K562 (cell line): Measurements from ENCODE around the gene AKAP13. TPM values are rescaled to one million over a fixed set of nuclear protein-coding genes. Genes with fewer than 3 reads are reported as not detected.

ENCODE experiments used
- ATAC-seq: fragments of 200-7000 bp; cut with Tn5 transposase; 3 replicates; pipeline ENCODE4 v1.9.1; 2020; ENCODE audit warnings: moderate library complexity
- BruUV-seq: library from RNA; stranded (reverse); fragments of 400-500 nt; replicated peaks from 2 replicates; lab custom pipeline; 2021; lab: Mats Ljungman, UMichigan
- CTCF ChIA-PET: fragments of 300-600 bp; formaldehyde crosslinking; extraction: SDS; loops from one replicate; lab custom pipeline; 2021; ENCODE audit warnings: low intra/inter-chr PET ratio; lab: Yijun Ruan, JAX
- POLR2A ChIA-PET: fragments of 300-600, 350-650 bp; sonication (Branson Sonifier 250); formaldehyde crosslinking; extraction: SDS; loops from one replicate; lab custom pipeline; 2021; ENCODE audit warnings: antibody characterized with exemption, inconsistent platforms; lab: Yijun Ruan, JAX
- DNase-seq, 4 experiments: peaks; one replicate each; pipeline versions ENCODE4 v3.0.0 to v3.0.0-alpha.2; 2011 to 2018; ENCODE audit warnings: low spot score in 3 of 4, mixed read lengths in 3 of 4; ENCODE audit errors: extremely low read depth in 1 of 4
- FAIRE-seq: peaks from 2 replicates; lab custom pipeline; 2011; peaks lifted over from hg19 to GRCh38; lab: Jason Lieb, UNC
- H2AFZ ChIP-seq: 2 replicates; pipeline ENCODE4 v1.6.0; 2011; ENCODE audit warnings: low read depth, low read length, control low read depth, inconsistent platforms
- H3K27ac ChIP-seq: fragments of 200-600 bp; 3 replicates; pipeline ENCODE4 v1.8.0; 2011; ENCODE audit warnings: low read depth, mild to moderate bottlenecking, control low read depth, inconsistent platforms, low read length, moderate library complexity, mixed read lengths; ENCODE audit errors: extremely low read depth
- H3K27me3 ChIP-seq, 2 experiments: fragments of 300-600 bp in 1 of 2; 2 replicates in 1 of 2; 3 replicates in 1 of 2; pipeline versions ENCODE4 v1.6.0 to v1.8.0; 2011; ENCODE audit warnings: inconsistent platforms in 2 of 2, low read length in 2 of 2, mild to moderate bottlenecking in 1 of 2, mixed read lengths in 1 of 2, moderate library complexity in 1 of 2; ENCODE audit not compliant: control insufficient read depth in 2 of 2, insufficient read depth in 2 of 2
- H3K36me3 ChIP-seq: fragments of 300-600 bp; 3 replicates; pipeline ENCODE4 v1.8.0; 2011; ENCODE audit warnings: mild to moderate bottlenecking, low read length, inconsistent platforms; ENCODE audit not compliant: control insufficient read depth, insufficient read depth
- H3K4me1 ChIP-seq, 2 experiments: fragments of 200-600 bp in 1 of 2; replicated peaks in 1 of 2; 2 replicates in 1 of 2; 3 replicates in 1 of 2; pipeline versions ENCODE4 v1.5.1 to v1.8.0; 2011; ENCODE audit warnings: inconsistent platforms in 2 of 2, low read length in 2 of 2, mild to moderate bottlenecking in 1 of 2, mixed read lengths in 1 of 2, moderate library complexity in 1 of 2; ENCODE audit not compliant: control insufficient read depth in 2 of 2, insufficient read depth in 2 of 2
- H3K4me2 ChIP-seq: 2 replicates; pipeline ENCODE4 v1.6.1; 2011; ENCODE audit warnings: low read length, control low read depth, inconsistent platforms, mixed read lengths; ENCODE audit not compliant: insufficient read depth
- H3K4me3 ChIP-seq: fragments of 200-600 bp; sonication (generic), shearing (Covaris generic); 2 replicates; pipeline ENCODE4 v1.5.1; 2016; ENCODE audit warnings: control low read depth, inconsistent platforms
- H3K79me2 ChIP-seq: fragments of 200-600 bp; 3 replicates; pipeline ENCODE4 v1.8.0; 2011; ENCODE audit warnings: low read length, inconsistent platforms; ENCODE audit not compliant: control insufficient read depth, insufficient read depth
- H3K9ac ChIP-seq, 2 experiments: 2 replicates each; pipeline versions ENCODE4 v1.6.0 to v1.6.1; 2011; ENCODE audit warnings: low read depth in 2 of 2, low read length in 2 of 2, control low read depth in 1 of 2, inconsistent platforms in 1 of 2, mild to moderate bottlenecking in 1 of 2, mixed read lengths in 1 of 2; ENCODE audit not compliant: insufficient read depth in 1 of 2
- H3K9me1 ChIP-seq: one replicate; pipeline ENCODE4 v1.6.0; 2011; ENCODE audit warnings: inconsistent platforms, mild to moderate bottlenecking, low read length, moderate library complexity; ENCODE audit not compliant: control insufficient read depth, insufficient read depth
- H3K9me3 ChIP-seq: replicated peaks from 2 replicates; pipeline ENCODE4 v1.5.1; 2011; ENCODE audit warnings: low read depth, low read length, inconsistent platforms; ENCODE audit not compliant: control insufficient read depth, insufficient read depth
- H4K20me1 ChIP-seq: replicated peaks from 2 replicates; pipeline ENCODE4 v1.6.1; 2011; ENCODE audit warnings: low read length, inconsistent platforms, mixed read lengths; ENCODE audit not compliant: control insufficient read depth, insufficient read depth
- BMI1 ChIP-seq: fragments of 150-350 bp; IDR thresholded peaks from 2 replicates; pipeline ENCODE4 v1.6.1; 2014; ENCODE audit warnings: low read length
- CHD1 ChIP-seq: fragments of 200-600 bp; sonication (generic); IDR thresholded peaks from one replicate; pipeline ENCODE4 v1.6.1; 2012; ENCODE audit warnings: mild to moderate bottlenecking, moderate library complexity, low read length, inconsistent platforms
- FOXO4 ChIP-seq: fragments of 450-650 bp; formaldehyde crosslinking; IDR thresholded peaks from 2 replicates; pipeline ENCODE4 v1.4.0; 2020; ENCODE audit warnings: mild to moderate bottlenecking, moderate library complexity
- FUS ChIP-seq: fragments of 200-400 bp; formaldehyde crosslinking; optimal IDR thresholded peaks from 2 replicates; pipeline ENCODE3; 2017; ENCODE audit warnings: low read depth, low read length
- GTF2F1 ChIP-seq: IDR thresholded peaks from 2 replicates; pipeline ENCODE4 v1.6.1; 2011; ENCODE audit warnings: low read depth, low read length, improper control_type of control experiment
- KDM1A ChIP-seq, 2 experiments: fragments of 450-650 bp; IDR thresholded peaks; 2 replicates each; pipeline ENCODE4 v1.6.1; 2016; ENCODE audit warnings: mild to moderate bottlenecking in 2 of 2
- LARP7 ChIP-seq: fragments of 450-650 bp; IDR thresholded peaks from 2 replicates; pipeline ENCODE4 v1.6.1; 2016
- MYC ChIP-seq, 2 experiments: fragments of 250-450 bp in 1 of 2; sonication (Bioruptor Pico) in 1 of 2; IDR thresholded peaks; 2 replicates each; pipeline versions ENCODE4 v1.5.1 to v1.6.1; 2012 to 2021; ENCODE audit warnings: low read depth in 2 of 2, borderline replicate concordance in 1 of 2, improper control_type of control experiment in 1 of 2, low read length in 1 of 2, mild to moderate bottlenecking in 1 of 2, moderate library complexity in 1 of 2
- NFXL1 ChIP-seq: fragments of 450-650 bp; formaldehyde crosslinking; IDR thresholded peaks from 2 replicates; pipeline ENCODE4 v1.4.0; 2021; ENCODE audit warnings: mild to moderate bottlenecking
- TBP ChIP-seq: optimal IDR thresholded peaks from 2 replicates; pipeline ENCODE3; 2011; ENCODE audit warnings: low read depth, low read length, improper control_type of control experiment
- U2AF2 ChIP-seq: fragments of 200-400 bp; formaldehyde crosslinking; optimal IDR thresholded peaks from 2 replicates; pipeline ENCODE3; 2017; ENCODE audit warnings: low read depth, mild to moderate bottlenecking, low read length
- ZNF41 ChIP-seq: fragments of 250-450 bp; sonication (Bioruptor Pico); conservative IDR thresholded peaks from 2 replicates; pipeline ENCODE4 v1.4.0; 2020; ENCODE audit warnings: mild to moderate bottlenecking
- ZNF76 ChIP-seq: fragments of 250-450 bp; sonication (Bioruptor Pico); IDR thresholded peaks from 2 replicates; pipeline ENCODE4 v1.4.0; 2020; ENCODE audit warnings: mild to moderate bottlenecking, moderate library complexity, borderline replicate concordance
- WGBS: fragments of 100-300 bp; shearing (Covaris generic); methylation state at CpG from one replicate; pipeline ENCODE4 v1.1.6; 2016; ENCODE audit warnings: low coverage, mixed read lengths; ENCODE audit not compliant: insufficient coverage; ENCODE audit errors: missing lambda C conversion rate; 5-methylcytosine and 5-hydroxymethylcytosine counted together
- in situ Hi-C: fragments of 300-500 bp; cut with MboI; formaldehyde crosslinking; loops from 4 replicates; pipeline ENCODE4 v1.15.0; 2018; ENCODE audit warnings: inconsistent platforms, mixed read lengths
- intact Hi-C: fragments of 100-400 bp; cut with micrococcal nuclease; formaldehyde crosslinking; loops from 2 replicates; pipeline ENCODE4 v1.14.2; 2022
- polyA plus RNA-seq, 8 experiments: library from polyadenylated mRNA; depleted of rRNA in 4 of 8; stranded (reverse) in 5 of 8; unstranded in 3 of 8; fragments of >200 nt; fragmentation: Nextera tagmentation in 2 of 8; fragmentation: Illumina TruSeq in 1 of 8; extraction: Ambion mirVana in 2 of 8; extraction: Trizol in 1 of 8; gene quantifications; 2 replicates each; pipeline versions ENCODE4 v1.2.1 to v1.2.3, GENCODE V29; 2011 to 2014; ENCODE audit warnings: inconsistent platforms in 1 of 8, missing spikeins in 1 of 8
- total RNA-seq, 7 experiments: library from RNA; depleted of rRNA in 6 of 7; stranded (reverse); fragments of >200 nt in 6 of 7; fragmentation: Illumina TruSeq in 2 of 7; extraction: Trizol in 2 of 7; gene quantifications; 2 replicates each; pipeline versions ENCODE4 v1.2.1 to v1.2.3, GENCODE V29; 2011 to 2021; ENCODE audit warnings: low replicate concordance in 1 of 7

AKAP13 gene
- total and polyA plus RNA-seq, 9 of the 15 experiments (the other 6 are each of a cell fraction or from before 2014, with no cell fraction given), result 0.03 to 1.7 (median 0.42) TPM

GRCh38 chr15:85415783-85416182 is 35.4 kb downstream of the AKAP13 start:
- no peak for FAIRE-seq
- no peak for ATAC-seq
- Histone ChIP-seq H3K36me3 (no peaks in the 10 kb centered on the region), H3K27ac (no peak overlapping the region), H3K9me1 (no peaks in the 10 kb centered on the region), H3K9me3 (no peaks in the 10 kb centered on the region), H3K79me2 (no peaks in the 10 kb centered on the region)
- no TSS peak for BruUV-seq
- no peak for DNase-seq
- CTCF ChIA-PET, result no interaction called here
- TF ChIP-seq ZNF76 (CRISPR knock-in tag), result no peak
- no peak for TF ChIP-seq FUS
- TF ChIP-seq GTF2F1, result no peak
- TF ChIP-seq BMI1, result no peak
- TF ChIP-seq, all 486 proteins: peak for 0
- intact Hi-C loops, result loop anchor here (10.0 kb wide), 1 partner anchor 121 kb away; no protein-coding TSS in a partner anchor
- no peaks in the 10 kb centered on the region for H3K4me1 ChIP-seq
- in situ Hi-C loops, result no loop called here
- H3K4me2 ChIP-seq, result no peak overlapping the region
- H3K4me3 ChIP-seq, result no peak overlapping the region
- WGBS, result 0% methylated on average over 2 of the region's 2 CpGs
- no peak overlapping the region for H2AFZ ChIP-seq
- H4K20me1 ChIP-seq, result no peaks in the 10 kb centered on the region
- peaks cover 3 to 9% of the 10 kb centered on the region in 2 experiments; a peak in 3 of 5 replicates for H3K27me3 ChIP-seq
- POLR2A ChIA-PET, result no interaction called here
- H3K9ac ChIP-seq, result no peak overlapping the region

- Histone ChIP-seq H2AFZ (no peak overlapping the region), H3K9ac (no peak overlapping the region), H3K27me3 (peaks cover 3 to 9% of the 10 kb centered on the region in 2 experiments; a peak in 3 of 5 replicates), H3K4me3 (no peak overlapping the region), H3K79me2 (no peaks in the 10 kb centered on the region), H3K9me1 (no peaks in the 10 kb centered on the region), H3K9me3 (no peaks in the 10 kb centered on the region), H3K4me2 (no peak overlapping the region), H3K36me3 (no peaks in the 10 kb centered on the region), H4K20me1 (no peaks in the 10 kb centered on the region), H3K4me1 (no peaks in the 10 kb centered on the region), H3K27ac (no peak overlapping the region)
- 2% methylated on average over 5 of the region's 5 CpGs for WGBS
- TF ChIP-seq KDM1A (IDR thresholded peaks at IDR 0.05) (no peak), NFXL1 (CRISPR knock-in tag) (no peak), LARP7 (no peak), CHD1 (no peak), MYC (IDR thresholded peaks at IDR 0.05; ENCODE audit: low read depth, low read length) (no peak), MYC (CRISPR knock-in tag; IDR thresholded peaks at IDR 0.05; ENCODE audit: borderline replicate concordance, low read depth) (no peak), FOXO4 (CRISPR knock-in tag) (no peak), U2AF2 (no peak), ZNF41 (CRISPR knock-in tag) (no peak), TBP (no peak)
- no peak for DNase-seq
- CTCF ChIA-PET, result no interaction called here
- POLR2A ChIA-PET, result no interaction called here
- no peak for FAIRE-seq
- in situ Hi-C loops (no loop called here), intact Hi-C loops (loop anchor here (10.0 kb wide), 1 partner anchor 122 kb away; no protein-coding TSS in a partner anchor)
- ATAC-seq, result no peak
- no TSS peak for BruUV-seq
Observed at GRCh38 chr15:85417276-85417675, 36.9 kb downstream of the AKAP13 start.
